Measurements from ENCODE around the gene PCDHB11.
"Not testable (repeated sequence)": the region's sequence is repeated elsewhere in the genome, so short reads cannot be mapped to it uniquely, and the experiment has no call there.

PCDHB11 gene
- long read RNA-seq, result 0 reads

DNA sequence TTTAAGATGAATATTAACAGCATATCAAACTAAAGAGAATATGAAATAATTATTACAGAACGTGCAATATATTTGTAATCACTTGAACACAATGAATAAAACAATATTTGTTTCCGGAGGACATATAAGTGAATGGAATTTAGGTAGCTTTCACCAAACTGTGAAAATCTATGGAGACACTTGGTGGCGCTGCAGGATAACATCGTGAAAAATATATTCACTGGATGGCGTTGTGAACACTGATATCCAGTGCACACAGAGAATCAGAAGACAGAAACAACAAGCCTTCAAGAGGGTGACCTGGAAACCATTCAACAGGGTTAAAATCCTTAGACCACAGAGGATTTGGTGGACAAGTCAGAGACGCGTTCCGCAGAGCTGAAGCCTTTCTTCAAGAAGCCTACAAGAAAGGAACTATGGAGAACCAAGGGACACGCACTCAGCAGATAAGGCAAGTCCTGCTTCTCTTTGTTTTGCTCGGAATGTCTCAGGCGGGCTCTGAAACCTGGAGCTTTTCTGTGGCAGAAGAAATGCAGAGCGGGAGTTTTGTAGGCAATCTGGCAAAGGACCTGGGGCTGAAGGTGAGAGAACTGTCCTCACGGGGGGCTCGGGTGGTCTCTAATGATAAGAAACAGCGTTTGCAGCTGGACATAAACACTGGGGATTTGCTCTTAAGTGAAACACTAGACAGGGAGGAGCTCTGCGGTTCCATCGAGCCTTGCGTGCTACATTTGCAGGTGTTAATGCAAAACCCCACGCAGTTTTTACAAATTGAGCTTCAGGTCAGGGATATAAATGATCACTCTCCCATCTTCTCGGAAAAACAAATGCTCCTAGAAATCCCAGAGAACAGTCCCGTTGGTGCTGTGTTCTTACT, at the start of gene PCDHB11:
TSS of gene PCDHB11 (plus strand) at position 269 of the 877 bp plus-strand sequence. CDS start at position 417, 148 bp downstream.
- H3K27ac ChIP-seq (replicated peaks), result no peak within 1 kb of the TSS
- H3K4me3 ChIP-seq (replicated peaks; ENCODE audit: insufficient read depth, low read length), result no peak within 1 kb of the TSS
- no peaks in the 10 kb centered on the region for H3K27me3 ChIP-seq (ENCODE audit: insufficient read depth, poor library complexity, severe bottlenecking)

GRCh38 chr5:141149812-141150211, 49.6 kb upstream of the PCDHB11 start, which contains the start of gene PCDHB6:
Gene PCDHB6, plus strand, starts transcription at chr5:141150057. Its CDS starts 201 bp downstream, at chr5:141150258.
- Histone ChIP-seq H3K4me3 (replicated peaks; ENCODE audit: insufficient read depth, low read length) (no peak within 1 kb of the TSS), H3K27ac (replicated peaks) (no peak within 1 kb of the TSS), H3K27me3 (ENCODE audit: insufficient read depth, poor library complexity, severe bottlenecking) (no peaks in the 10 kb centered on the region)
- no peak for DNase-seq (ENCODE audit: low read depth in 1 of 2, low spot score in 1 of 2)
- no peak for TF ChIP-seq SPI1 (IDR thresholded peaks at IDR 0.05; ENCODE audit: borderline replicate concordance, low read depth)
- no peak for TF ChIP-seq REST (IDR thresholded peaks at IDR 0.05; ENCODE audit: insufficient replicate concordance, low read depth)

More for the DNA sequence above, at the start of gene PCDHB11:
- TF ChIP-seq, protein P1, sequence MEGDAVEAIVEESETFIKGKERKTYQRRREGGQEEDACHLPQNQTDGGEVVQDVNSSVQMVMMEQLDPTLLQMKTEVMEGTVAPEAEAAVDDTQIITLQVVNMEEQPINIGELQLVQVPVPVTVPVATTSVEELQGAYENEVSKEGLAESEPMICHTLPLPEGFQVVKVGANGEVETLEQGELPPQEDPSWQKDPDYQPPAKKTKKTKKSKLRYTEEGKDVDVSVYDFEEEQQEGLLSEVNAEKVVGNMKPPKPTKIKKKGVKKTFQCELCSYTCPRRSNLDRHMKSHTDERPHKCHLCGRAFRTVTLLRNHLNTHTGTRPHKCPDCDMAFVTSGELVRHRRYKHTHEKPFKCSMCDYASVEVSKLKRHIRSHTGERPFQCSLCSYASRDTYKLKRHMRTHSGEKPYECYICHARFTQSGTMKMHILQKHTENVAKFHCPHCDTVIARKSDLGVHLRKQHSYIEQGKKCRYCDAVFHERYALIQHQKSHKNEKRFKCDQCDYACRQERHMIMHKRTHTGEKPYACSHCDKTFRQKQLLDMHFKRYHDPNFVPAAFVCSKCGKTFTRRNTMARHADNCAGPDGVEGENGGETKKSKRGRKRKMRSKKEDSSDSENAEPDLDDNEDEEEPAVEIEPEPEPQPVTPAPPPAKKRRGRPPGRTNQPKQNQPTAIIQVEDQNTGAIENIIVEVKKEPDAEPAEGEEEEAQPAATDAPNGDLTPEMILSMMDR (IDR thresholded peaks at IDR 0.05; ENCODE audit: insufficient read depth, low read length), result no peak
- TF ChIP-seq REST (IDR thresholded peaks at IDR 0.05; ENCODE audit: insufficient replicate concordance, low read depth) (no peak), SPI1 (IDR thresholded peaks at IDR 0.05; ENCODE audit: borderline replicate concordance, low read depth) (no peak), GABPA (IDR thresholded peaks at IDR 0.05; ENCODE audit: low read depth) (no peak), POLR2AphosphoS5 (IDR thresholded peaks at IDR 0.05; ENCODE audit: low read depth) (no peak)
- DNase-seq (ENCODE audit: low read depth in 1 of 2, low spot score in 1 of 2), result no peak

GRCh38 chr5:141150224-141150992, 49.0 kb upstream of the PCDHB11 start:
- no peak overlapping the region for H3K27ac ChIP-seq (replicated peaks)
- H3K27me3 ChIP-seq (ENCODE audit: insufficient read depth, poor library complexity, severe bottlenecking), result no peaks in the 10 kb centered on the region
- no peak overlapping the region for H3K4me3 ChIP-seq (replicated peaks; ENCODE audit: insufficient read depth, low read length)
- DNase-seq (ENCODE audit: low read depth in 1 of 2, low spot score in 1 of 2), result no peak
- TF ChIP-seq GABPA (IDR thresholded peaks at IDR 0.05; ENCODE audit: low read depth), result no peak

DNA sequence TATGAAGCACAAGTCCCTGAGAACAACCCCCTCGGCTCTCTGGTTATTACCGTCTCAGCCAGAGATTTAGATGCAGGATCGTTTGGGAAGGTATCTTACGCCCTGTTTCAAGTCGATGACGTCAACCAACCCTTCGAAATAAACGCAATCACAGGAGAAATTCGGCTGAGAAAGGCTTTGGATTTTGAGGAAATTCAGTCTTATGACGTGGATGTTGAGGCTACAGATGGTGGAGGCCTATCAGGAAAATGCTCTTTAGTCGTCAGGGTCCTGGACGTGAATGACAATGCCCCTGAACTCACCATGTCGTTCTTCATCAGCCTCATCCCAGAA, 48.5 kb upstream of the PCDHB11 start:
- no peak overlapping the region for H3K4me3 ChIP-seq (replicated peaks; ENCODE audit: insufficient read depth, low read length)
- H3K27ac ChIP-seq (replicated peaks), result no peak overlapping the region
- DNase-seq (ENCODE audit: low read depth in 1 of 2, low spot score in 1 of 2), result no peak
- TF ChIP-seq GABPA (IDR thresholded peaks at IDR 0.05; ENCODE audit: low read depth), result no peak
- no peak for TF ChIP-seq SPI1 (IDR thresholded peaks at IDR 0.05; ENCODE audit: borderline replicate concordance, low read depth)
- no peak for TF ChIP-seq REST (IDR thresholded peaks at IDR 0.05; ENCODE audit: insufficient replicate concordance, low read depth)
- TF ChIP-seq, protein P1 (IDR thresholded peaks at IDR 0.05; ENCODE audit: insufficient read depth, low read length), result no peak
- no peak for TF ChIP-seq POLR2AphosphoS5 (IDR thresholded peaks at IDR 0.05; ENCODE audit: low read depth)
- no peaks in the 10 kb centered on the region for H3K27me3 ChIP-seq (ENCODE audit: insufficient read depth, poor library complexity, severe bottlenecking)

DNA sequence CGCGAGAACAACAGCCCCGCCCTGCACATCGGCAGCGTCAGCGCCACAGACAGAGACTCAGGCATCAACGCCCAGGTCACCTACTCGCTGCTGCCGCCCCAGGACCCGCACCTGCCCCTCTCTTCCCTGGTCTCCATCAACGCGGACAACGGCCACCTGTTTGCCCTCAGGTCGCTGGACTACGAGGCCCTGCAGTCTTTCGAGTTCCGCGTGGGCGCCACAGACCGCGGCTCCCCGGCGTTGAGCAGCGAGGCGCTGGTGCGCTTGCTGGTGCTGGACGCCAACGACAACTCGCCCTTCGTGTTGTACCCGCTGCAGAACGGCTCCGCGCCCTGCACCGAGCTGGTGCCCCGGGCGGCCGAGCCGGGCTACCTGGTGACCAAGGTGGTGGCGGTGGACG, 47.8 kb upstream of the PCDHB11 start:
- not testable (repeated sequence) for H3K27me3 ChIP-seq (ENCODE audit: insufficient read depth, poor library complexity, severe bottlenecking); H3K27ac ChIP-seq (replicated peaks); DNase-seq (ENCODE audit: low read depth in 1 of 2, low spot score in 1 of 2); H3K4me3 ChIP-seq (replicated peaks; ENCODE audit: insufficient read depth, low read length)

DNA sequence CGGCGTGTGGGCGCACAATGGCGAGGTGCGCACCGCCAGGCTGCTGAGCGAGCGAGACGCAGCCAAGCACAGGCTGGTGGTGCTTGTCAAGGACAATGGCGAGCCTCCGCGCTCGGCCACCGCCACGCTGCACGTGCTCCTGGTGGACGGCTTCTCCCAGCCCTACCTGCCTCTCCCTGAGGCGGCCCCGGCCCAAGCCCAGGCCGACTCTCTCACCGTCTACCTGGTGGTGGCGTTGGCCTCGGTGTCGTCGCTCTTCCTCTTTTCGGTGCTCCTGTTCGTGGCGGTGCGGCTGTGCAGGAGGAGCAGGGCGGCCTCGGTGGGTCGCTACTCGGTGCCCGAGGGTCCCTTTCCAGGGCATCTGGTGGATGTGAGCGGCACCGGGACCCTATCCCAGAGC, 47.3 kb upstream of the PCDHB11 start:
- H3K4me3 ChIP-seq (replicated peaks; ENCODE audit: insufficient read depth, low read length); DNase-seq (ENCODE audit: low read depth in 1 of 2, low spot score in 1 of 2); H3K27me3 ChIP-seq (ENCODE audit: insufficient read depth, poor library complexity, severe bottlenecking): not testable (repeated sequence)

More for the DNA sequence above, 47.3 kb upstream of the PCDHB11 start:
- not testable (repeated sequence) for H3K27ac ChIP-seq (replicated peaks)

Measured in HL-60 (cell line).